ENCODE results near the gene MRTFB. TPM values are rescaled to one million over a fixed set of nuclear protein-coding genes. Genes with fewer than 3 reads are reported as not detected.

Gene MRTFB
- total and polyA plus RNA-seq, 2 donors (not counting 3 experiments of a cell fraction or from before 2014, with no cell fraction given) = 19.6 to 49.5 TPM

DNA sequence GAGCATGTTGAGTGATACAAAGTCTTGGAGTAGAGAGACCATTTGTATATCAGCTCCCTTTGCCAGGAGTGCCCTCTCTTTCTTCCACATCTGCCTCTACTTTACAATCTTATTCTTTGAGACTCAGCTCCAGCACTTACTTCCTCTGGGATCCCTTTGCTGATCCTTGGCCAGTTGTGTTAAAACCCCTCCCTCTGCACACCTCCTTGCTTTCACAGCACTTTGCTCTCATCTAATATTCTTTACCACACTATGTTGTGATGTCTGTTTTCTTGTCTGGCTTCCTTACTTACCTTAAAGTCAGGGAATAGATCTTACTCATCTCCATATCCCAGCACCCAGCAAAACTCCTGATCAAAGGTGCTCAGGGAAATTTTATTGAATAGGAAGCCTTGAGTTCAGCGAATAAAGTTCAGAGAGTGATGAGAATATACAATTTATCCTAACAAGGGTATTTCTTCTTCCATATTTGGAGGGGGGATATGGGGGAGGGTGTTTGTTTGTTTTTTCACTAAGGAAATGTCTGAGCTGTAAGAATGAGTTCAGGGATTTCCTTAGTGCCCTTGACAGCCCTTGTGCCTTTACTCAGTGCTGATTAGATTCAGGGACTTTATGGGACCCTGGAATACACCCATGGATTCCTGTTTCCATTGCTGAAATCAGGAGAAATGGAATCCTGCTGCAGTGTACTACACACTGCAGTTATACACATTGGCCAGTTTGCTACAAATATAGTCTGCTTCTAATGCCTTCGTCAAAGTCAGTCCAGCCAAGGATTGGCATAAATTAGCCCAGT lies 32.0 kb downstream of the MRTFB start:
- no peak for FAIRE-seq
- H3K9me3 ChIP-seq (replicated peaks; ENCODE audit: control insufficient read depth, insufficient read depth, low read length) = no peaks in the 10 kb centered on the region
- peaks cover 15% of the 10 kb centered on the region for H4K20me1 ChIP-seq (replicated peaks; ENCODE audit: control insufficient read depth, extremely low read depth, insufficient read depth, low read length)
- no peaks in the 10 kb centered on the region for H3K9me1 ChIP-seq (replicated peaks; ENCODE audit: control insufficient read depth, extremely low read depth, insufficient read depth, low read length)
- no peaks in the 10 kb centered on the region for H3K27me3 ChIP-seq (ENCODE audit: control insufficient read depth in 2 of 2, insufficient read depth in 2 of 2, low read length in 2 of 2)
- no peak overlapping the region for H3K9ac ChIP-seq (replicated peaks; ENCODE audit: extremely low read depth, insufficient read depth, low read length)
- no TSS peak for BruUV-seq (replicated peaks)
- H3K4me1 ChIP-seq (ENCODE audit: control insufficient read depth, extremely low read depth, insufficient read depth, low read length) = peaks cover 12% of the 10 kb centered on the region
- peaks cover 18% of the 10 kb centered on the region for H3K79me2 ChIP-seq (ENCODE audit: control insufficient read depth, insufficient read depth, low read length)
- intact Hi-C loops (cut with micrococcal nuclease) (no loop called here), dilution Hi-C loops (cut with MboI; ENCODE audit: extremely low pct_ligation_motif_present, low sequenced_read_pairs) (no loop called here)
- ChIA-PET POLR2A (no interaction called here), CTCF (interaction anchor here (0.6 to 1.6 kb wide), 5 partner anchors 9 to 179 kb away, joined by 3 to 6 read pairs (median 3); no protein-coding TSS in a partner anchor)
- H3K4me2 ChIP-seq (ENCODE audit: insufficient read depth, low read length) = no peak overlapping the region
- H3K4me3 ChIP-seq (replicated peaks in 1 of 3; ENCODE audit: insufficient read depth in 1 of 3, low read depth in 1 of 3, low read length in 3 of 3) = no peak overlapping the region
- TF ChIP-seq MYC (IDR thresholded peaks at IDR 0.05; ENCODE audit: low read depth, low read length) = no peak
- TF ChIP-seq CTCF (IDR thresholded peaks at IDR 0.05; ENCODE audit: extremely low read depth in 1 of 2, insufficient read depth in 1 of 2, low read depth in 1 of 2, low read length in 2 of 2) = no peak
- TF ChIP-seq POLR2A (IDR thresholded peaks at IDR 0.05; ENCODE audit: low read depth, low read length) = no peak
- no peak for TF ChIP-seq GATA2 (IDR thresholded peaks at IDR 0.05; ENCODE audit: insufficient read depth, insufficient read length, low read depth, low read length)
- no peak for TF ChIP-seq EZH2 (IDR thresholded peaks at IDR 0.05; ENCODE audit: borderline replicate concordance, low read depth, low read length, severe bottlenecking)
- no peak for TF ChIP-seq FOS (IDR thresholded peaks at IDR 0.05; ENCODE audit: borderline replicate concordance, insufficient read depth, low read length)
- TF ChIP-seq JUN (IDR thresholded peaks at IDR 0.05; ENCODE audit: borderline replicate concordance, insufficient read depth, insufficient read length, low read depth) = no peak
- TF ChIP-seq, protein P1, sequence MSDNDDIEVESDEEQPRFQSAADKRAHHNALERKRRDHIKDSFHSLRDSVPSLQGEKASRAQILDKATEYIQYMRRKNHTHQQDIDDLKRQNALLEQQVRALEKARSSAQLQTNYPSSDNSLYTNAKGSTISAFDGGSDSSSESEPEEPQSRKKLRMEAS (IDR thresholded peaks at IDR 0.05; ENCODE audit: insufficient read depth, insufficient read length) = no peak
- TF ChIP-seq POLR2AphosphoS5 (IDR thresholded peaks at IDR 0.05; ENCODE audit: insufficient read depth, low read depth, low read length) = no peak
- no peaks in the 10 kb centered on the region for H3K36me3 ChIP-seq (ENCODE audit: control insufficient read depth in 2 of 2, extremely low read depth in 1 of 2, insufficient read depth in 2 of 2, low read length in 2 of 2)
- H3K27ac ChIP-seq (ENCODE audit: insufficient read depth, low read depth, low read length) = no peak overlapping the region
- DNase-seq (ENCODE audit: low read depth, low spot score) = peak; percentile 57
- H2AFZ ChIP-seq (ENCODE audit: low read depth, low read length) = no peak overlapping the region

All from endothelial cell of umbilical vein (primary cell).